RPMI8226 (cell line): ENCODE results near the gene SNAI3.
A peak's percentile ranks its signal among the peaks of the same experiment; 100 is the strongest.

Experiments used
- DNase-seq: peaks from one replicate; pipeline ENCODE4 v3.0.0-alpha.2; 2015

SNAI3 gene

DNA sequence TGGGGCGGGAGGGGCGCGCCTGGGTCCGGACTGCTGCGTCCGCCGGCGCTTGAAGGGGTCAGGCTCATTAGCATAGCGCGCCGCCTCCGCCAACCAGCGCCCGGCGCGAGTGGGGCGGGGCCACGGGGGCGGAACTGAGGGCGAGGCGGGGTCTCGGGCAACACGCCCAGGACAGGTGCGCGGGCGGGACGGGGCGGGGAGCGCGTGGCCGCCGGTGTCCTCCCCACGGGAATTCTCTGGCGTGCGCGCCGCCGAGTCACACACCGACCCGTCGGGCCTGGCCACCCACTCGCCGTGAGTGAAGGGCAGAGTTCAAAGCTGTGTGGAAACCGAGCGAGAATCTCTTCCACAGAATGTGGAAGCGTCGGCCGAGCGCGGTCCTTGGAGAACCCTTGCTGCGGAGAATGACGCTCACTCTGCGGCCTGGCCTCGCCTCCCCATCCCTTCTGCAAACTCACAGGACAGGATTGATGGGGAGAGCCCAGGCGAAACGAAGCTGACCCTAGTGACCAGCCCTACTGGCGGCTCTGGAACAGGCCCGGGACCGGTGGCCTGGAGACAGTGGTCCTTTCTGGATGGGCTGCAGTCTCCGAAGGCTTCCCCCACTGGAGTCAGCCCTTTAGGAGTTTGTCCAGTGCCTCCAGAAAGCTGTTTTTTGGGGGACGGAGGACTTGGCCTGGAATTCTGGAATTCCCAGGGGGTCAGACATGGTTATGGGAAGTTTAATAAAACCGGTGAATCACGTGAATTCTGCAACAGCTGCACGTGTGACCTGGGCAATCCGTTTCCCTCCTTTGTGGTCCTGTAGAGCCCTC is at the start of gene SNAI3:
Gene SNAI3 (minus strand): TSS at position 69 of the 815 bp plus-strand sequence. CDS start 101 bp downstream, outside the sequence.
- DNase-seq: peak; percentile 90

DNA sequence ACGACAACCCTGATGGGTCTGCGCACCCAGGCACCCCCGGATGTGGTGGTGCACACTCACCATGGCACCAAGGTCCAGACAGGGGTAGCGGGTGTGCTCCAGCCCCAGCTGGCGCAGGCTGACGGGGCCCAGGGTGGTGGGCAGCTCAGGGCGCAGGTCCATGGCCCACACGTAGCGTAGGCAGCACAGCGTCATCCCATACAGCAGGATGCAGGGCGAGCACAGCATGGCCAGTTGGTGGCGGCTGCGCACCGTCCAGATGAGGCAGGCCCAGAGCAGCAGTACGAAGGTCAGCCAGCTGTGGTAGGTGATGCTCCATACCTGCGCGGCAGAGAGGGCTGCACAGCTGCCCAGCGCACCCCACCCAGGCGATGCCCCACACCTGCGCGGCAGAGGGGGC is 49.8 kb upstream of the SNAI3 start:
- DNase-seq: no peak

DNA sequence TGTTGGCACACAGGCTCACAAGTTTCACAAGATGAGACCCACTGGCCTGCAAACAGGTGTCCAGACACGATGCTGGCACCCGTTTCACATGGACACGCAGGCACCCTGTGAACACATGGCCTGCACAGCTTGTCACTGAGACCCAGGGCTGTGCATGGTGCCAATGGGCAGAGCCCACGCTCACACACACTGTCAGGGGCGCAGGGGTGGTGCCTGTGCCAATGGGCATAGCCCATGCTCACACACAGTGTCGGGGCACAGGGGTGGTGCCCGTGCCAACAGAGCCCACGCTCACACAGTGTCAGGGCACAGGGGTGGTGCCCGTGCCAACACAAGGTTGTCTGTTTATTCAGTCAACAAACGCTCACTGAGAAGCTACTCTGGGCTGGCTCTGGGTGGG is 49.3 kb upstream of the SNAI3 start:
- DNase-seq: no peak

DNA sequence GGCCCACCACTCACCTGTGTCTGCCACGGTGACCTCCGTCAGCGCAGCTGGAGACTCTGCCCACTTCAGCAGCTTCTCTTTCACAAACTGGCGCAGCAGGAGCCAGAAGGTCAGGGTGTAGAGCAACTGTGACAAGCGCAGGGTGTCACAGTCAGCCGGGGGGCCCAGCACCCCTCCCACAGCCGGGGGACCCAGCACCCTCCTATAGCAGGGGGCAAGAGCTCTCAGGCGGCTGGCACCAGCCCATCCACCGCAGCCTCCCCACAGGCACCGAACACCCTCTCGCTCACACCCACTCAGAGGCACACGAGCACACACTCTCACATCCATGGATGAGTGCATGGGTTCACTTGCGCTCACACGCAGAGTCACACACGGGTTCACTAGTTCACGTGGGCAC is 48.8 kb upstream of the SNAI3 start:
- DNase-seq: no peak

DNA sequence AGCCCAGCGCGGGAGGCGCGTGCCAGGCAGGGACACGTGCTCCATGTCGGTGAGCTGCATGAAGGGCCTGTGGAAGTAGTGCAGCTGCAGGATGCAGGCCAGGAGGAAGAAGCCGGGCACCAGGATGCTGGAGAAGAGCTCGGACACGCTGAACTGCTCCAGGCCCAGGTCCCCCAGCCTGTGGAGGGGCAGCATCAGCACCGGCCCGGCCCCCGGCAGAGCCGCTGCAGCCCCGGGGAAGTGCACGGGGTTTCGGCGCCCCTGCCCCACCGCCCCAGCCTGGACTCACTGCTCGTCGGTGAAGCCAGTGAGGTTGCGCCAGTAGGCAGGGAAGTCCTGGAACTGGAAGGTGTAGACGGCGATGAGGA is 48.0 kb upstream of the SNAI3 start:
- no peak for DNase-seq

DNA sequence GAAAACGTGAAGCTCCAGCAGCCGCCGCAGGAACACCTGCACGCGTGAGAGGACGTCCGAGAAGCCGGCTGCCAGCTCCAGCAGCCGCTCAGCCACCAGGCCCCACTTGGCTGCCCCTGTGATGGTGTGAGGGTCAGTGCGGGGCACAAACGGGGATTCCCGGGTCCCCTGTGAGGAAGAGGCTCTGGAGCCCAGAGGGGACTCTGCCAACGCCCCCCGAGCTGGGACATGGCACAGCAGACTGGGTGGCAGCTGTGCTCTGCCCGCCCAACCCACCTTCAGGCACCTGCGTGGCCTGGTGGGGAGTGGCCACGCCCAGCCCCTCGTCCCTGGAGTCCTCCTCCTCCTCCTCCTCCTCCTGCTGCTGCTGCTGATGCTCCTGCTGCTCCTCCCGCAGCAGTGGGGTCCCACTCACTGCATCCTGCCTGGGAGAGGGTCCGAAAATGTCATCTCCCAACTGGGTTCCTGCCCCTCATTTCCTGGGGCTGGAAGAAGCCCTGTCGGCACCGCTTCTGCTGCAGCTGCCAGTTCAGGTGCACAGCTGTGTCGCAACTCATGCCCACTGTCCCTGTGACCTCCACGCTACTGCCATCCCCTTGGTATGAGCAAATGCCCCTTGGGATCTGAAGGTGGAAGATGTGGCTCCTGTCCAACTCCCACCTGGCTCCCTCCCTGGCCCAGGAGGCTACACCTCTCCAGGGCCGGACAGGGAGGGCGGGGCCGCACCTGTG is 47.5 kb upstream of the SNAI3 start:
- DNase-seq: no peak

DNA sequence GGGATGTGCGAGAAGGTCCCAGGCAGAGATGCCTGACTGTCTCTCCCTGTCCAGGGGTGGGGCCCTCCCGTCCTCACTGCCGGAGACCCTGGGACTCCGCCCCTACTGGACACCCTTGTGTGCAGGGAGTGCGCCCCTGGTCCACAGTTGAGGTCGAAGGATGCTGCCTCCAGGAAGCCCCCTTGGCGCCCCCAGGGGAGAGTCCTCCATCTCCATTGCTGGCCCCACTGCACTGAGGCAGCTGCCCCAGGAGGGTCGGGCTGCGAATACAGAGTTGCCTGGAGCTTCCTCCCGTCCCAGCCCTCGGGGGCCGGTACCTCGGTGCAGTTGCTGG is 46.6 kb upstream of the SNAI3 start:
- DNase-seq: no peak

DNA sequence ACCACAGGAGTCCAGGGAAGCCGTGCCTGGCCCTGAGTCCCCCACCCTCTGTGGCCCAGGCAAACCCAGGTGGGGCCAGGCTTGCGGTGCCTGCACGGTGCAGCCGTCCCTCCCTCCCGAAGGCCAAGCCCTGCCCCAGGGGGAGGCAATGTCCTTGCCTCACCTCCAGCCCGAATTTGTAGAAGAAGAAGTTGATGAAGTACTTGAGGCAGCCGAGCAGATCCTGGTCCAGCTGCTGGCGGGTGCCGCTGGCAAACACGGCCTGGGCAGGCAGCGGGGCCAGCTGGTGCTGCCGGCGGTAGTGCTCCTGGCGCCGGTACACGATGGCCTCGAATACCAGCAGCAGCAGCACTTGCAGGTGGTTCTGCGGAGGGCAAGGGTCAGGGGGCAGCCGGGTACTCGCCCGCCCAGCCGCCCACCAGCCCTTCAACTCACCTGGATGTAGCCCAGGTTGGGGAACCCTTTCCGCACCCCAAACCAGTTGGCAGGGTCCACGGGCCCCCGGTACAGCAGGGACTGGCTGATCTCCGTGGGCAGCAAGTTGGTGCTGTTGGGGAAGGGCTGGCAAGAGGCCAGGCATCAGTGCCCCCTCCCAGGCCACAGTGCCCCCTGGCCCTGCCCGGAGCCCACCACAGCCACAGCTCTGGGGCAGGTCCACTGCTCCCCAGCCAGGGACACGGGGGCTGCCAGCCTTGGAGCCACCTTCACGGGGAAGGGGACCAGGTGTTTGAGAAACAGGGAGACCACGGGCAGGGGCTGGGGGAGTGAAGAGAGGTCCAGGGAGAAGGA is 46.1 kb upstream of the SNAI3 start:
- no peak for DNase-seq

DNA sequence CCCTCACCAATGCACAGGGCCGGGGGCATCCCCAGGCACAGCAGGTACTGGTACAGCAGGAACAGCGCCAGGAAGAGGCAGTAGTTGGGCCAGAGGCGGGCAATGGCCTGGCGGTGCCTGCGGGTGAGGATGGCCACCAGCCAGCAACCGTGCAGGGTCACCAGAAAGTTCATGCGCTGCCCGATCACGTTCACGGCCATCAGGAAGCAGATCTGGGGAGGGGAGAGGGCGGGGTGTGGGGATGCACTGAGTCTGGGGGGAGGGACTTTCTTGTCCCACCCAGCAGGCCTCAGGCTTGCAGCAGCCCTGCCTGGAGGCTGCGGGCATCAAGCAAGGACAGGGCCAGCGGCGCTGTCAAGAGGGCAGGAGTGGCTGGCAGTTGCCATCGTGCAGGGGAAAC is 45.4 kb upstream of the SNAI3 start:
- DNase-seq: no peak

DNA sequence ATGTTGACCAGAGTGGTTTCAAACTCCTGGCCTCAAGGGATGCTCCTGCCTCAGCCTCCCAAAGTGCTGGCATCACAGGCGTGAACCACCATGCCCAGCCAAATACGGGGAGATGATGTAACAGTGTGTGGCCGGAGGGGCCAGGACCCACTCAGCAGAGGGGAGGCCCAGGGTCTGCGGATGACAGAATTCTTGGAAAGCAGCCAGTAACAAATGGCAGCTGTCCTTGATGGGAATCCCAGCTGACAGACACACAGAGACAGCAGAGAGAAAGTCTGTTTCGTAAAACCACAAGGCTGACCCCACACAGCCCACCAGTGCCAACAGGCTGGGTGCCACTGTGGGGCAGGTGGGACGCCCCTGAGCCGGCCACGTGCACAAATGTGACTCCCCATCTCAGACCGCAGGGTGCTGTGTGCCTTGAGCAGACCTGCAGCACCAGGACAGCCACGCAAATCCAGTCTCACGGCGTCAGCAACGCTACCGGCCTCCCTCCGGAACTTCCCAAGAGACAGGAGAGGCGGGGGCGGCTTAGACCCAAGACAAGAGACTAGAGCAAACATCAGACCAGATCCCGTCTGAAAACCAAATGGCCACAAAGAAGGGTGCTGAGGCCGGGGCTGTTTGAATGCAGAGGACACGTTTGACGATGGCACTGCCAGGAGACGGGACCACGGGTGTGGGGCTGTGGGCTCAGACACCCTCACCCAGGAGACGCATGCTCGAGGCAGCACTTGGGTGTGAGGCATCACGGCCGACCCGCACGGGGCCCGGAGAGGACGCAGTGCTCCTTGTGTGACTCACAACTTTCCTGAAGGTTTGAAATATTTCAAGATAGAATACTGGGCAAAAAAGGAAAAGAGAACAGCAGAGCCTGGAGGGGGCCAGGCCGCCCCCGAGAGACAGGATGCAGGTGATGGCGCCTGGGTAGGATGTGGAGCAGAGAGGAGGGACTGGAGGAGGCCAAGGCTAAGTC is 44.6 kb upstream of the SNAI3 start:
- DNase-seq: no peak

DNA sequence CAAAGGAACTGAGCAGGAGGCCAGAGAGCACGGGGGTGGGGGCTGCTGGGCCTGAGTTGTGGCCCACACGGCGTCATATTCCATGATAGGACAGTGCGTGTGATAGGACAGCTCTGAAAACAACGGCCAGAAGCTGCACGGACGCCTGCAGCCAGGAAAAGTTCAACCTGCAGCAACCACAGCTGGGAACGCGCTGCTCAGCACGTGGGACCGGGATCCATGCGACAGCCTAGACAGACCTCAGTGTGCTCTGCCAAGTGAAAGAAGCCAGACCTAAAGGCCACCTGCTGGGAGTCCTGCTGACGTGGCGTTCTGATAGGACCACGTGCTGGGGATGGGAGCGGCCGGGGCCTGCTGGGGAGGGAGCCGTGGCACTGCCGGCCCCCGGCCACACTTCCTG is 41.6 kb upstream of the SNAI3 start:
- no peak for DNase-seq

DNA sequence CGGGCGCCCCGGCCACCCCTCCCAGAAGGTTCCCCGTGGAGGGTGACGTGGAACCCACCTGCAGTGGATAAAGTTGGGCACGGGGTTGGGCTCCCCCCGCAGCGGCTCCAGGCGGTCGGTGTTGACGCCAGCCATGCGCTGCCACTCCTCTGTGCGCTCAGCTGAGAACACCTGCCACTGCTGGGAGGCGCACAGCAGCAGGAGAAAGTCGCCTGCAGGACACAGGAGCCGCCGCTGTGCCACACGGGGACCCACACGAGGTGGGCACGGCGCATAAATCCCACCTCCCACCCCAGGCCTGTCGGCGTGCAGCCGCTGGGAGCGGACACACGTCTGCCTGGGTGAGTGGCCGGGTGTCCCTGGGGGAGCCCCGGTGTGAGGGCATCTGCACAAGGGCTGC is 40.7 kb upstream of the SNAI3 start:
- DNase-seq: no peak

DNA sequence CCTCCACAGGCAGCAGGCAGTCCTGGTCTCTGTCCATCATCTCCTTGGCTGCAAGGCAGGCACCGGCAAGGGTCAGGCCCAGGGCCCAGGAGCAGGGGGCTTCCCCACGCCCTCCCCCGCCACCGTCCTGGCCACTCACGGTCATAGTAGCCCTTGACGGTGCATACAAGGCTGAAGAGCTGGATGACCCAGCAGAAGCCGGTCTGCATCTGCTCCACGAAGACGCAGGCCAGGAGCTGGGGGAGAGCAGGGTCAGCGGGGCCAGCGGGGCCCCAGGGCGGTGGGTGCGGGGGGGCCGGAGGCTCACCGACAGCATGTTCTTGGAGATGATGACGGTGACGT is 40.1 kb upstream of the SNAI3 start:
- DNase-seq: no peak

DNA sequence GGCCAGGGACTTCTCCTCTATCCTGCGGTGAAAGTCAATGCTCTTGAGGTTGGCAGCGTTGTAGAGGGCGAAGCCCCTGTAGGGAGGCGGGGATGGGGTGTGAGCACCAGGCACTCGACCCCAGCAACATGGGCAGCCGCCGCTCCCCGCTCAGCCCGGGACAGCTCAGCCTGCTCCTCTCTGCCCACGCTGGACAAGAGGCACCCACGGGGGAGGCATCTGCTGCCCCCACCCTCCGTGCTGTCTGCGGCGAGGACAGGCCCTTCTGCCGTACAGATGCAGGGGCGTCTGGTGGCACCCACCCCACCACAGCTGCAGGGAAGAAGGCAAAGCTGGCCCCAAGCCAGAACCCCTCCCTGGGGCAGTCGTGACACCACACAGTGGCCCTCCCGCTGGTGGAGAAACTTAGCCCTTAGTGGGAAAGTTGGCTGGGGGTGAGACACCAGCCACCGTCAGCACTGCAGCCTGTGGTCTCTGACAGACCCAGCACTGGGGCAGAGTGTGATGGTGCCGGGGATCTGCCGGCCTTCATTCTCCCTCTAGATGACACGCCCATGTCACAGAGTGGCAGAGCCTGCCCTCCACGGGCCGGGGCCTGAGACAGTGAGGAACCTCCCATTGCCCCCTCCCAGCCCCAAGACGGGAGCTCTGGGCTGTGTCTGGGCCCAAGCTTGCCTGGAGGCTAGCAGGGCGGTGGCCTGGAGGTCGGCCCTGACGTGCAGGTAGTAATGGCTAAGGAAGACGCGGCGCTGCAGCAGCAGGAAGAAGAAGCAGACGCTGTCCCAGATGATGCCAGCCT is 39.5 kb upstream of the SNAI3 start:
- no peak for DNase-seq

DNA sequence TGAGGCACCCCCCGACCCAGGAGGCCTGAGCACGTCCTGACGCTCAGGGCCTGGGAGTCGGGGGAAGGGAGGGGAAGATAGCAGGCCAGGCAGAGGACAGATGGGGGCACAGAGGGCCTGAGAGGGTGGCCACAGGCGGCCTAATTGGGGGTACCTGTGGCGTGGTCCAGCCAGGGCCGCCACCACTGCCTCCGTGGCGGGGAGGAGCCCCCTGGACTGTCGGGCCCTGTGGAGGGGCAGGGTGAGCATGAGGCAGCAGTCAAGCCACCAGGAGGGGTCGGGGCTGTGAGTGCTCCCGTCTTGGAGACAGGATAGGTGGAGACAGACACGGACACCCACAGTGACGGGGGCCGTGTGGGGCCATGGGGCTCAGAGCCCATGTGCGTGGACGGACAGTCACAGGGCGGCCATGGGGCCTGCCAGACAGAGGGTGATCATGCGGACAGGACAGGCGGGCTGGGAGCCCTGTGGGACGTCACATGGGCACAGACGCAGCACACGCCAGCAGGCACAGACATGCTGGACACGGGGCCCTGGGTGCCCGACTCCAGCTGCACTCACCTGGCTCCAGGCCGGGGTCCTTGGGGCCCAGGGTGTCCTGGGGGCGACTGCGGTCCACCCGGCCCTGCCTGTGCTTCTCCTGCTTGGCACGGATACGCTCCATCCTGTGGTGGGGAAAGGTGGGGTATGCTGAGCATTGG is 38.7 kb upstream of the SNAI3 start:
- no peak for DNase-seq

DNA sequence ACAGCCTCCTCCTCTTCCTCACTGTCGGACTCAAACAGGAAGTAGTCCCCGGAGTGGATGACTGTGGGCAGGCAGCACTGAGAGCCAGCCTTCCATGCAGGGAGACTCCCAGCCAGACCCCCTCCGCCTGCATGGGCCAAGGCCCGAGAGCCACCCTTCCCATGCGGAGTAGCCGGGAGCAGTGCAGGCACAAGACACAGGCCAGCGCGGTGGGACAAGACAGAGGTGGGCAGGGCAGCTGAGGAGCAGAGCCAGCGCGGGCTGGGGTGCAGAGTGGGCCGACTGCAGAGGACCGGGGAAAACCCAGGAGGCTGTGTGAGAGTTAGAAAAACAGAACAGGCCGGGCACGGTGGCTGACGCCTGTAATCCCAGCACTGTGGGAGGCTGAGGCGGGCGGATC is 37.6 kb upstream of the SNAI3 start:
- DNase-seq: no peak

DNA sequence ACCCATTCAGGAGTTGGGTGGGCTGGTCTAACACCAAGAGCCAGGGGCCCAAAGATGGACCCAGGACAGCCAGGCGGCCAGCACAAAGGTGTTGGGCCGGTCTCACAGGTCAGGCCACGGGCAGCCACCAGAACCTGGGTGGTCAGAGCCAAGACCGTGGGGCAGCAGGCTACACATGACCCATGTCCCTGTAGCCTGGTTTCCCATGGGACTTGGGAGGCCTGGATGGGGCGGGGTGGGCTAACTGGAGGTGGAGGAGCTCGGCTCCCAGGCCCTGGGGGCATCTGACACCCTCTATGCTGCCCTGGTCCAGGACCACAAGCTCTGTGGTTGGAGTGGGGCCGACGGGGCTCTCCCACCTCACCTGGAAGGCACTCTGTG is 37.2 kb upstream of the SNAI3 start:
- no peak for DNase-seq

DNA sequence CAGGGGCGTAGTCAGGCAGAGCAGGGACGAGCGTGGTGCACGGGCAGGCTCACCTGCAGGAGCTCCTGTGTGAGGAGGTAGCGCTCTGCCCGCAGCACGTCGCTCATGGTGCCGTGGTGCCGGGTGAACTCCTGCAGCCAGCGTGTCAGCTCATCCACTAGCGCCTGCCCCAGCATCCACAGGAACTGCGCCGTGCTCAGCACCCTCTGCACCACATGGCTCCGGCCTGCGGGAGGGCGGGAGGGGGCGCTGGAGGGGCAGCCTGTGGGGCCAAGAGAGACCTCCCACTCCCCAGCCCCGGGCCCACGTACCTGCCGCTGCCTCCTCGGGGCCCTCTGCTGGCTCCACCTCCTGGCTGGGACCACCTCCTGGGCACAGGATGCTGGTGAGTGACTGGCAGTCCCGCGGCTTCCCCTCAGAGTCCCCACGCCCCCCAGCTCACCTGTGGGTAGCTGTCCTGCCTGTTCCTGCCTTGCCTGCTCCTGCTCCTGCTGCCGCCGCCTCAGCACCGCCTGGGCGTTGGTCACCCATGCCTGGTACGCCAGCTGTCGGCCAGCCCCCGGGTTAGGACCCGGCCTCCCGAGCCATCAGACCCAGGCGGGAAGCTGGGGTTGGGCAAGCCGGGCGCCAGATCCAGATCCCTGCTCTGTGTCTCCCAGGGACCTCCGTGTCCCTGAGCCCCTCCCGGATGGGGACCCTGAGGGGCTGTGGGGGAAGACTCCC is 36.6 kb upstream of the SNAI3 start:
- no peak for DNase-seq

DNA sequence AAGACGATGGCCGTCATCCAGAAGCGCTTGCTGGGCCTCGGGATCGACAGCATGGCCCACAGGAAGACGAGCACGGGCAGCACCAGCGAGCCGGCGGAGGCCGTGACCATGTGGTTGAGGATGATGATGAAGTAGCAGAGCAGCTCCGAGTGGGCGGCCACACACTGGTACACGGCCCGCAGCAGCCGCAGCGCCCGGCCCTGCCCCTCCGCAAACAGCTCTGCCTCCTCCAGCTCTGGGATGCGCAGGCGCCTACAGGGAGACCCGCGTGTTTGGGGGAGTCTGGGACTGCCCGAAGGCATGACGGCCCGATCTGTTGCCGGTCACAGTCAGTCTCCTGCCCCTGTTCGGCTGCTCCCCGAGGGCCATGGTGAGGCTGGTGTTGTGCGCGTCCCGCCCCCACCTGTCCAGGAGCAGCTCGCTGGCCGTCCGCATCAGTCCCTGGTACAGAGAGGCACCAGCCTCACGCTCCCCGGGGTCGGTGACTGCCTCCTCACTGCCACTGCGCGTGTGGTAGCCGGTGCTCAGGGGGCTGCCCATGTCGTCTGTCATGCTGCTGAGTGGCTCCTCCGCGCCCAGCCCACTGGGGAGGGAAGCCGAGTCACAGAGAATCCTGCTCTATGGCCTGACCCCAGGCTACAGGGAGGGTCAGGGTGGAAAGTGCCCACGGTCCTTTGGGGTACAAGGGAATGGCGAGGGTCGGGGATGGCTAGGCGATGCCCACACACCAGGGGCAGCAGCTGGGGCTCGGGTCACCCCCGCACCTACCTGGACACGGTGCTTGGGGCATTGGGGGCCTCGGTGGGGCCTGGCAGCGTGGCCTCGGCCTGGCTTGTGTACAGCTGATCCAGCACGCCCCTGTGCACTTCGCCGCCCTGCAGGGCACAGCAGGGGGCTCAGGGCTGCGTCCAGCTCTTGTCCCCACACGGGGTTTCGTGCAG is 35.8 kb upstream of the SNAI3 start:
- no peak for DNase-seq
